Stimulated activated CD8-positive, alpha-beta memory T cell treated with anti-CD3 and anti-CD28 coated beads, Interleukin-4, amount 100 ng/mL, for 24 hours (primary cell): ENCODE results near the gene OR2M4.
"Not testable (repeated sequence)": the region's sequence is repeated elsewhere in the genome, so short reads cannot be mapped to it uniquely, and the experiment has no call there.

ENCODE experiments used
- DNase-seq: peaks from one replicate; pipeline ENCODE4 v3.0.0-alpha.2; 2020; ENCODE audit warnings: low read depth

OR2M4 gene, protein sequence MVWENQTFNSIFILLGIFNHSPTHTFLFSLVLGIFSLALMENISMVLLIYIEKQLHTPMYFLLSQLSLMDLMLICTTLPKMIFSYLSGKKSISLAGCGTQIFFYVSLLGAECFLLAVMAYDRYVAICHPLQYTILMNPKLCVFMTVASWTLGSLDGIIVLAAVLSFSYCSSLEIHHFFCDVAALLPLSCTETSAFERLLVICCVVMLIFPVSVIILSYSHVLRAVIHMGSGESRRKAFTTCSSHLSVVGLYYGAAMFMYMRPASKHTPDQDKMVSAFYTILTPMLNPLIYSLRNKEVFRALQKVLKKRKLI

DNA sequence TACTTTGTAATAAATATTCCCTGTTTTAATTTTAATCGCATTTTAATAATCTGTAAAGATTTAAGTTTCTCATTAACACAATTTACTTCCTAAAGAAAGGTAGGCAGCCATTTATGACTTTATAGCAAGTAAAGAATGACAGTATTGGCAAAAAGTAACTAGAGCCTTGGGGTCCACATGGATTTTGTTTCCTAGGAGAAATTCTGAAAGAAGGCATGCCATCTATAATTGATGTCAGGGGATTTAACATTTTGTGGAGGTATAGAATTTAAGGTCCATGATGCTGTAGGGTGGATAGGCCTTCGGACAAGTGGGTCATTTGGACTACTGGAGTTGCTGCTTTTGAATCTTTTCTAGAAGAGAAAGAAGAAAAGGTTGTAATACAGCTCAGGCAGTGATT is at the start of gene OR2M4:
TSS of gene OR2M4 (plus strand) at position 301 of the 400 bp plus-strand sequence. CDS start 7,512 bp downstream, outside the sequence.
- no peak for DNase-seq

DNA sequence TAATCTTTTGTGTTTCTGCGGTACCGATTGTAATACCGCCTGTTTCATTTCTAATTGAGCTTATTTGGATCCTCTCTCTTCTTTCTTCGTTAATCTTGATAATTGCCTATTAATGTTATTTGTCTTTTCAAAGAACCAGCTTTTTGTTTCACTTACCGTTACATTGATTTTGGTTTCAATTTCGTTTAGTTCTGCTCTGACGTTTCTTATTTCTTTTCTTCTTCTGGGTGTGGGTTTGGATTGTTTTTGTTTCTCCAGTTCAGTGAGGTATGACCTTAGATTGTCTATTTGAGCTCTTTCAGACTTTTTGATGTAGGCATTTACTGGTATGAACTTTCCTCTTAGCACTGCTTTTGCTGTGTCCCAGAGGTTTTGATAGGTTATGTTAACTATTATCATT is 47.2 kb upstream of the OR2M4 start:
- no peak for DNase-seq

DNA sequence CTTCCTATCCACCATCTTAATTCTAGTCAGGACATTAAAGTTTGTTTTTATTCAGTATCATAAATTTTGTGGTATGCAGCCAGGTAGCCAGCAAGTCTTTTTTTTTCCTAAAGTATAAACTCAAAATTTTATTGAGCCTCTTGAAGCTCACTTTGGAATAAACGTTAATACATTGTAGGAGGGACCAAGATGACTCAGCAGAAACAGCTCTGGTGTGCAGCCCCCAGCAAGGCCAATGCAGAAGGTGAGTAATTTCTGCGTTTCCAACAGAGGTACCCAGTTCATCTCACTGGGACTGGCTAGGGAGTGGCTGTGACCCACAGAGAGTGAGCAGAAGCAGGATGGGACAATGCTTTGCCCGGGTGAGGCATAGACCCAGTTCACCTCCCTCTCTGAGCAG is 43.9 kb upstream of the OR2M4 start:
- DNase-seq, result no peak

DNA sequence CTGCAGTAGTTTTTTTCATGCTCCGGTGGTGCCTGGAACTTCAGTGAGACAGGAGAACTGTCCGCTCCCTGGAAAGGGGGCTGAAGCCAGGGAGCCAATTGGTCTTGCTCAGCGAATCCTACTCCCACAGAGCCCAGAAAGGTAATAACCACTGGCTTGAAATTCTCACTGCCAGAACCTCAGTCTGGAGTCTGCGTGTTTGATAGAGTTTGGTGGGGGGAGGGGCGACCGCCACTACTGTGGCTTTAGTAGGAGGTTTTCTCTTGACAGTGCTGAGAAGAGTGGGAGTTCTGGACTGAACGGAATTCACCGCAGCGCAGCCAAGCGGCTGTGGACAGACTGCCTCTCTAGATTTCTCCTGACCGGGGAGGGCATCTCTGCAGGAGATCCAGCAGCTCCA is 42.2 kb upstream of the OR2M4 start:
- no peak for DNase-seq

DNA sequence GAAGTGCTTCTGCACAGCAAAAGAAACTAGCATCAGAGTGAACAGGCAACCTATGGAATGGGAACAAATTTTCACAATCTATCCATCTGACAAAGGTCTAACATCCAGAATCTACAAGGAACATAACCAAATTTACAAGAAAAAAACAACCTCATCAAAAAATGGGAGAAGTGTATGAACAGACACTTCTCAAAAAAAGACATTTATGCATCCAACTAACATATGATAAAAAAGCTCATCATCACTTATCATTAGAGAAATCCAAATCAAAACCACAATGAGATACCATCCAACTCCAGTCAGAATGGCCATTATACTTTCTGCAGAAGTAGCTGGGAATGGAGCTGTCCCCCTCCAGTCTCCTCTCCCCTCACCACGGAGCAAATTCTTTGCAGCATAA is 37.1 kb upstream of the OR2M4 start:
- no peak for DNase-seq

DNA sequence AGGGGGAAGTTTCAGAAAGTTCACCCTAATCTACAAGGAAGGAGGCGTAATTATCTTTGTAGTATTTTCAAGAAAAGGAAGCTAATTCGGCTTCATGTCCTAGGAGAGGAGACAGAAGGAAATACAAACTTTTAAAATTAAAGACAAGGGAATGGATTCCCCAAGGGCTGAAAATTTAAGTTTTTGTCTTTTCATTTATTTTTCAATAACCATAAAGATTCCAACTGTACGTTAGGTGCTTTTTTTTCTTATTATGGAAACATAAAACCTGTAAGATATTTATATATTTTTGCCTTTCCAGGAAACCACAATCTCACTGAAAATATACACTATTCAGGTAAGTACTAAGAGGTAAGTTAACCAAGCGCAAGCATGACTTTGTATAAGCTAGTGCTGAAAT is 34.3 kb upstream of the OR2M4 start, which contains the start of gene OR2M3:
TSS of gene OR2M3 (plus strand) at position 301 of the 400 bp plus-strand sequence. CDS start 5,803 bp downstream, outside the sequence.
- DNase-seq, result no peak

DNA sequence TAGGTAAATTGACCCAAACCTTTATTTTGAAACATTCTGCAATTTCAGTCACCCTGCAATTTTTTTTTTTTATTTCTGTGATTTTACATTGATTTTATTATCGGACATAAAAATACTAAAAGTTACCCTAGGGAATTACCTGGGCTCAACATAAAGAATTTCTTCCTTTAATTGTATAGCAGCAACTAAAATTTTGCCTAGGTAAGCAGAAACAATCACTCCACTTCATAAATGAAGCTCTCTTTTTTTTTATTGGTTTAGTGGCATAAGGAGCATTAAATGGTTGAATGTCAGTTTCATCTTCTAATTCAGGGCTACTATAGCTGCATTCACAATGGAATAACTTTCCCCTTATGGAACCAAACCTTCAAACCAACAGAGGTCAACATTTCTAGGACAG is 15.3 kb upstream of the OR2M4 start:
- no peak for DNase-seq

DNA sequence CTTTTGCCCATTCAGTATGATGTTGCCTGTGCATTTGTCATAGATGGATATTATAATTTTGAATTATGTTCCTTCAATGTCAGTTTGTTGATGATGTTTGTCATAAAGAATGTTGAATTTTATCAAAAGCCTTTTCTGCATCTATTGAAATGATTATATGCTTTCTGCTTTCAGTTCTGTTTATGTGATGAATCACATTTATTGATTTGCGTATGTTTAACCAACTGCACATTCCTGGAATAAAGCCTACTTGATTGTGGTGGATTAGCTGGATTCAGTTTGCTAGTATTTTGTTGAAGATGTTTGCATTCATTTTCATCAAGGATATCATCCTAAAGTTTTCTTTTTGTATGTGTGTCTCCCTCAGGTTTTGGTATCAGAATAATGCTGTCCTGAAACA is 5.7 kb upstream of the OR2M4 start:
- DNase-seq, result no peak

DNA sequence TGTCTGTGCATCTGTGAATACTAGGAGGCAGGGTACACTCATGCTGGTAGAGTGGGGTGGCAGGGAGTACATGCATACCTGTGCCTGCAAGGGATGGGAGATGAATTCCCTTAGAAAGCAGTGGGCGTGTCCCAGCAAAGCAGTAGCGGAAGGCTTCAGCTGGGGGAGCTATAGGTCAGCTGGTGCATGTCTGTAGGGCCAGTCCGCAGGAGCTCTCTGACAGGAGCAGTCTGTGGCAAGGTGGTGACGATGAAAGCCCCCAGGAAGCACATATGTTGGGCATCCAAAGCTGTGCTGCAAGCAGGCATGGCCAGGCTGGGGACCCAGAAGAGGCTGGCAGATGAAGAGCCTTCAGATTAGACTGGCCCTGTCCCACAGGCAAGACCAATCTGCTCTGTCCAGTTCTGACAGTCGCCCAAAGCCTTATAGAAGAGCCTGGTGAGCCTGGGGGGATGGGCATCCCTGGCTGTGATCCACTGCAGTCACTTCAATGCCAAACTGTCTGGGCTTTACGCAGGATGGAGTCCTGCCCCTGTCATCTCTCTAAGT is 1.8 kb upstream of the OR2M4 start:
- no peak for DNase-seq

DNA sequence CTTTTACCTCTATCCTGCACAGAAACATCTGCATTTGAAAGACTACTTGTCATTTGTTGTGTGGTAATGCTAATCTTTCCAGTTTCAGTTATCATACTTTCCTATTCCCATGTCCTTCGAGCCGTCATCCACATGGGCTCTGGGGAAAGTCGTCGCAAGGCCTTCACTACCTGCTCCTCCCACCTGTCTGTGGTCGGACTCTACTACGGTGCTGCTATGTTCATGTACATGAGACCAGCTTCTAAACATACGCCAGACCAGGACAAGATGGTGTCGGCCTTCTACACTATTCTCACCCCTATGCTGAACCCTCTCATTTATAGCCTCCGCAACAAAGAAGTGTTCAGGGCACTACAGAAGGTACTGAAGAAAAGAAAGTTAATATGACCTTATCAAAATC is 8.3 kb downstream of the OR2M4 start:
- DNase-seq, result no peak

DNA sequence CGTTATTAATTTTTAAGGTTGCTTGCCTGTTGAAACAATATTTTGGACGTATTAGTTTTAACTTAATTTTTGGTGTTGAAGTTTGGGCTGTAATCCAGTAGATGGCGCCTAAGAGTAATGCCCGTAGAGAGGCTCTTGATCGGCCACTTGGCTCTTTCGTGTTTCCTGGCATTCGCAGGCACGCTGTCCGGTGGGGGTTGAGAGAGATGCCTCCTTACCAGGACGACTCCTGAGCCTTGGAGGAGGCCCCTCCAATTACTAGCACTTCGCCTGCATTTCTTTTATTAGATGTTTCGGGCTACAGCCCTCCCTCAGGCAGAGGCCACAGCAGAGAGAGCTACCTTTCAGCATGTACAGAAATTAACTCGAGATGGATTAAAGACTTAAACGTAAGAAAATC is 12.0 kb downstream of the OR2M4 start:
- DNase-seq, result no peak

DNA sequence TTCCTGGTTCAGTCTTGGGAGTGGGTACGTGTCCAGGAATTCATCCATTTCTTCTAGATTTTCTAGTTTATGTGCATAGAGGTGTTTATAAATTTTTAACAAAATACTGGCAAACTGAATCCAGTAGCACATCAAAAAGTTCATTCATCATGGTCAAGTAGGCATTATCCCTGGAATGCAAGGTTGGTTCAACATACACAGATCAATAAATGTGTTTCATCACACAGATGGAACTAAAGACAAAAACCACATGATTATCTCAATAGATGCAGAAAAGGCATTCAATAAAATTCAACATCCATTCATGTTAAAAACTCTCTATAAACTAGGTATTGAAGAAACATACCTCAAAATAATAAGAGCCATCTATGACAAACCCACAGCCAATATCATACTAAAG is 28.1 kb downstream of the OR2M4 start:
- not testable (repeated sequence) for DNase-seq

DNA sequence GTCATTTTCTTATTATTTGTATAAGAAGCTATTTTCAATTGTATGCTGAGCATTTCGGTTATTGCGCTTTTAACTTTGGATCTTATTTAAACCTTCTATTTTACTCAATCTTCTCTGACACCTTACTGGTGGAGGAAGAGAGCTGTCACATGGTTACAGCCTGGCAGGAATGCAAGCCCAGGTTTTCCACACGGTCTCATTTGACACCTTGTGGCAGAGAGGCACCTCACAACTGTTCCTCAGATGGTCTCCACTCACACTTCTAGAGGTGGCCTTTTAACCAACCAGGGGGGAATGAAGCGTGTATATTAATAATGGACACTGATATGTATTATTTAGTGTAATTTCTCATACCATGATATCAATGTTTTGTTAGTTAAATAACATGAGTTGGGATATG is 37.0 kb downstream of the OR2M4 start:
- DNase-seq, result no peak

DNA sequence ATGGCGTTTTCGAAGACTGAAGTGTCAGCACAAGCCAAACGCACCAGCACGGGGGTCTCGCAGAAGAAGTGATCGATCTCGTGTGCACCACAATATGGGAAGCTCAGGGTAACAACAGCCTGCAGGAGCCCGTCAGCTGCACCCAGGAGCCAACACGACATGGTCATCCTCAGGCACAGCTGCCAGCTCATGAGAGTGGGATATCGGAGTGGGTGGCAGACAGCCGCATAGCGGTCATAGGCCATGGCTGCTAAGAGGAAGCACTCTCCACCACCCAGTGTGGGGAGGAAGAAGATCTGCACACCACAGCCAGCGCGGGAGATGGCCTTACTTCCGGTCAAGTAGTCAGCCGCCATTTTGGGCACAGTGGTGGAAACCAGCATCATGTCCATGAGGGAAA is 42.0 kb downstream of the OR2M4 start:
- not testable (repeated sequence) for DNase-seq

DNA sequence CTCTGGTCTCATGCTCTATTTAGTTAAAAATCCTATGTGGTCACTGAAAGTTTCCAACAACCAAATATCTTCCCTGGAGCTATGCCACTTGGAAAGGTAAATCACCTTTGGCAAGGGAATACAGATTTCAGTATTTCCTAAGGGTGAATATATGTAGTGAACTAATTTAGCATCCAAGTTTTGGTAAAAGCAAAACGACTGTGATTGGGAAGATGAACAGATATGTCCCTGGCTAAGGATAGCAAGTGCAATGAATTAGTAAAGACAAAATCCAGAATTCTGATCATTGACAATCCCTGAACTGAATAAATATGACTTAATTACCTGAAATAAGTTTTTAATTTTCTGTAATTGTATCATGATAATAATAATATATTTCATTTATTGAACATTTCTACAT is 46.7 kb downstream of the OR2M4 start, which contains the start of gene OR2T33:
TSS of gene OR2T33 (minus strand) at position 101 of the 400 bp plus-strand sequence. CDS start 4,162 bp downstream, outside the sequence.
- no peak for DNase-seq

DNA sequence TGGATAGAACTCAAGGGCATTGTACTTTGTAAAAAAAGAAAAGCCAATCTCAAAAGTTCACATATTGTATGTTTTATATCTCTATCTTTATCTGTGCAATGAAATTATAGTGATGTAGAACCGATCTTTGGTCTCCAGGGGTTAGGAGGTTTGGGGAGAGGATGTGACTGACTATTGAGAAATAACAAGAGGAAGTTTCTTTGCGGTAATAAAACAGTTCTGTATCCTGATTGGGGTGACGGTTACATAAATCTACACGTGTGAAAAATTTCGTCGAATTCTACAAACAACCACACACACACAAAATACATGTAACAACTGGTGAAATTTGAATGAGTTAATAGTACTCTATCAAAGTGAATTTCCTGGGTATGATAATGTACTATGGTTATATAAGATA is 57.2 kb downstream of the OR2M4 start:
- DNase-seq, result no peak
